Middle frontal gyrus (tissue), 1 donor: ENCODE data around the gene APOO.

Experiments used
- DNase-seq: peaks from one replicate; pipeline ENCODE4 v3.0.0-alpha.2; 2015; ENCODE audit warnings: low spot score; ENCODE audit errors: extremely low spot score

Gene APOO

GRCh38 chrX:23786268-23786815 is 121.4 kb downstream of the APOO start:
- DNase-seq: no peak

- DNase-seq: no peak
These were observed 122.2 kb downstream of the APOO start for GRCh38 chrX:23785580-23785979.

GRCh38 chrX:23784470-23785331 is 123.0 kb downstream of the APOO start:
- DNase-seq: no peak

GRCh38 chrX:23783589-23784469 is 123.9 kb downstream of the APOO start:
- no peak for DNase-seq
